GM12864 (cell line): ENCODE results near the gene APLP1.

Experiments
- DNase-seq: peaks from one replicate; pipeline ENCODE4 v3.0.0-alpha.2; 2011; ENCODE audit warnings: low read depth
- H3K4me3 ChIP-seq: 2 replicates; pipeline ENCODE4 v1.5.1; 2011; ENCODE audit warnings: mild to moderate bottlenecking, low read depth, low read length, control low read depth
- CTCF ChIP-seq: IDR thresholded peaks from 2 replicates; pipeline ENCODE4 v1.5.1; 2011; ENCODE audit warnings: low read depth, mild to moderate bottlenecking, moderate library complexity, low read length, control low read depth, inconsistent platforms; ENCODE audit errors: missing control alignments

Gene APLP1

DNA sequence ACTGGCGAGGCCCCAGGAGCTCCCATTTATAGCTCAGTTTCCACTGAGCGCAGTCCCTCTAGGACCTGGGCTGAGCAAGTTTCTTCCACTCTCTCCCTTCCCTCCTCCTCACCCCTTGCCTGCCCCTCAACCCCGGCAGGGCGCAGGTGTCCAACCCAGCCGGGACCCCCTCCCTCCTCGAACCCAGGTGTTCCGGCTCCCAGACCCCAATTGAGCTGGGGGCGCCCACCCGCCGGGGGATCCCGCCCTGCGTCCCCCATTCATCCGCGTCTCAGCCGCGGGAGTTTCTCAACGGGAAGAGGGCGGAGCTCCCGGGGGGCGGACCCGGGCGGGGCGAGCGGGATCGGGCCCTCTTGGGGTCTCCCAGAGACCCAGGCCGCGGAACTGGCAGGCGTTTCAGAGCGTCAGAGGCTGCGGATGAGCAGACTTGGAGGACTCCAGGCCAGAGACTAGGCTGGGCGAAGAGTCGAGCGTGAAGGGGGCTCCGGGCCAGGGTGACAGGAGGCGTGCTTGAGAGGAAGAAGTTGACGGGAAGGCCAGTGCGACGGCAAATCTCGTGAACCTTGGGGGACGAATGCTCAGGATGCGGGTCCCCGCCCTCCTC, 11.7 kb upstream of the APLP1 start, which contains the start of gene KIRREL2:
TSS of gene KIRREL2 (plus strand) at position 366 of the 604 bp plus-strand sequence. CDS start at position 575, 209 bp downstream.
- DNase-seq, result no peak
- peak within 1 kb of the TSS; percentile 41 for H3K4me3 ChIP-seq
- TF ChIP-seq CTCF, result no peak

DNA sequence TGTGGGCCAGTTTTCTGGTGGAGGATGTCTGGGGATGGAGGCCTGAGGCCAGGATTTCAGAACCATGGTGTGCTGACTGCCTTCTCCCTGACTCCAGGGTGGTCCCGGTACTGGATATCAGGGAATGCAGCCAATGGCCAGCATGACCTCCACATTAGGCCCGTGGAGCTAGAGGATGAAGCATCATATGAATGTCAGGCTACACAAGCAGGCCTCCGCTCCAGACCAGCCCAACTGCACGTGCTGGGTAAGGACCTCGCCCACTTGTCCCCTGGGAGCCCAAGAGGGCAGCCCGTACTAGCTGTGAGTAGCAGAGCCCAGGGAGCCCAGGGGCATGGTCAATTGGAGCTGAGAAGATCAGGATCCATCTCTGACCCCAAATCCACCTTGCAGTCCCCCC, 10.1 kb upstream of the APLP1 start:
- H3K4me3 ChIP-seq, result no peak overlapping the region
- DNase-seq, result no peak
- TF ChIP-seq CTCF, result no peak

- no peak overlapping the region for H3K4me3 ChIP-seq
- DNase-seq, result no peak
- TF ChIP-seq CTCF, result no peak
These were observed 9.0 kb upstream of the APLP1 start for GRCh38 chr19:35859414-35859813.

DNA sequence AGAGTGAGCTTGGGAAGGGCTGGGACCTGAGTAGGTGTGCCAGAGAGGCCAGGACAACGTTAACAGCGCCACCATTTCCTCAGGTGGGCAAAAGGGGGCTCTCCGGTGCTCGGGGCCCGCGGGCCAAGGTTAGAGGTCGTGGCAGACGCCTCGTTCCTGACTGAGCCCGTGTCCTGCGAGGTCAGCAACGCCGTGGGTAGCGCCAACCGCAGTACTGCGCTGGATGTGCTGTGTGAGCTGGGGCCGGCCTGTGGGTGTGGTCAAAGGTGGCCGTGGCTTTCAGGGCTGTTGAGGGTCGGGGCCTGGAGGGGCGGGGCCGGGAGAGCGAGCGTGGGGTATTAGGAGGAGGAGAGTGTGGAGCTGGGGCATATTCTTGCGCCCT, 7.9 kb upstream of the APLP1 start:
- no peak for TF ChIP-seq CTCF
- no peak for DNase-seq
- no peak overlapping the region for H3K4me3 ChIP-seq

DNA sequence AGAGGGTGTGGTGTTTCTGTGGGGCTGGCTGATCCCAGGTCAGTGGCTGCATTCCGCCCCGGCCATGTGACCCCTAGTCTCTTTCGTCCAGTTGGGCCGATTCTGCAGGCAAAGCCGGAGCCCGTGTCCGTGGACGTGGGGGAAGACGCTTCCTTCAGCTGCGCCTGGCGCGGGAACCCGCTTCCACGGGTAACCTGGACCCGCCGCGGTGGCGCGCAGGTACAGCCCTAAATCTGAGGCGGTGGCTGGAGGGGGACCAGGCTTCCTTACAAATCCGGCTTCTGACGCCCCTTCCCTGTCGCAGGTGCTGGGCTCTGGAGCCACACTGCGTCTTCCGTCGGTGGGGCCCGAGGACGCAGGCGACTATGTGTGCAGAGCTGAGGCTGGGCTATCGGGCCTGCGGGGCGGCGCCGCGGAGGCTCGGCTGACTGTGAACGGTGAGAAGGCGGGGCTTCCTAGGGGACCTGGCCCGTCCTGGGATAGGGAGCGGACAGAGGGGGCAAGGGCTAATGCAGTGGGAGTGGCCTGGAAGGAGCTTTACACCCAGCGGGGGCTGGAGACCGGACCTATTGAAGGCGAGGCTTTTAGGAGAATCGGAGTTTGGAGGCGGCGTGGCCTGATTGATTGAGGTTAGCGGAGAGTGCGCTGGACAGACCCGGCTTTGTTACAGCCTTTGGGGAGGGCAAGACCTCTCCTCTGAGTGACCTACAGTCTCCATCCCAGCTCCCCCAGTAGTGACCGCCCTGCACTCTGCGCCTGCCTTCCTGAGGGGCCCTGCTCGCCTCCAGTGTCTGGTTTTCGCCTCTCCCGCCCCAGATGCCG, 7.3 kb upstream of the APLP1 start:
- no peak for TF ChIP-seq CTCF
- H3K4me3 ChIP-seq, result no peak overlapping the region
- no peak for DNase-seq

DNA sequence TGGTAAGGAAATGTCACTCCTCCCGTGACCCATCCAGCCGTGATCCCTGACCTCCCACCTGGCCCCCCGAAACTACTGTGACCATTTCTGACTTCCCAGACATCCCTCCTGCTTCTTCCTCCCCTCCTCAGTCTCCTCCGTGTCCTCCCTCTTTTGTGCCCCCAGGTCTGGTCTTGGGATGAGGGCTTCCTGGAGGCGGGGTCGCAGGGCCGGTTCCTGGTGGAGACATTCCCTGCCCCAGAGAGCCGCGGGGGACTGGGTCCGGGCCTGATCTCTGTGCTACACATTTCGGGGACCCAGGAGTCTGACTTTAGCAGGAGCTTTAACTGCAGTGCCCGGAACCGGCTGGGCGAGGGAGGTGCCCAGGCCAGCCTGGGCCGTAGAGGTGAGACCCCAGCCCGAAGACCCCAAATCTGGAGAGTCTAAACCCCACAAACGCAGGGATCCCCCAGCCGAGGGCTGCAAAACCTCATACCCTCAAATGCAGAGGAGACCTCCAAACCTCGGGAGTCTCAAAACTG, 6.7 kb upstream of the APLP1 start:
- H3K4me3 ChIP-seq, result no peak overlapping the region
- no peak for DNase-seq
- TF ChIP-seq CTCF, result no peak
